HG03460 (cell line): Measurements from ENCODE around the gene ABCA10.
"Not testable (repeated sequence)": the region's sequence is repeated elsewhere in the genome, so short reads cannot be mapped to it uniquely, and the experiment has no call there.

Source experiments
- ATAC-seq: cut with Tn5 transposase; IDR thresholded peaks from one replicate; pipeline ENCODE4 v1.9.1; 2021; ENCODE audit not compliant: unreplicated experiment

Gene ABCA10

GRCh38 chr17:69168642-69169041 lies 60.0 kb downstream of the ABCA10 start:
- ATAC-seq, result not testable (repeated sequence)

GRCh38 chr17:69166957-69167356 lies 61.7 kb downstream of the ABCA10 start:
- no peak for ATAC-seq

GRCh38 chr17:69164206-69164605 lies 64.4 kb downstream of the ABCA10 start:
- no peak for ATAC-seq

- no peak for ATAC-seq
Measured at GRCh38 chr17:69159418-69159817, 69.2 kb downstream of the ABCA10 start.

GRCh38 chr17:69154267-69154666 lies 74.4 kb downstream of the ABCA10 start:
- no peak for ATAC-seq

- ATAC-seq, result no peak
Measured at GRCh38 chr17:69150333-69150732, 78.3 kb downstream of the ABCA10 start.

GRCh38 chr17:69147460-69147859 lies 81.2 kb downstream of the ABCA10 start:
- no peak for ATAC-seq

- ATAC-seq, result no peak
Measured at GRCh38 chr17:69144331-69145255, 84.0 kb downstream of the ABCA10 start.

- no peak for ATAC-seq
Measured at GRCh38 chr17:69143683-69144231, 84.9 kb downstream of the ABCA10 start.

GRCh38 chr17:69143151-69143550 lies 85.5 kb downstream of the ABCA10 start:
- no peak for ATAC-seq

- no peak for ATAC-seq
Measured at GRCh38 chr17:69142175-69142802, 86.3 kb downstream of the ABCA10 start.

- ATAC-seq, result no peak
Measured at GRCh38 chr17:69141431-69142174, 87.0 kb downstream of the ABCA10 start, which contains the start of gene ABCA6. Gene ABCA6 (minus strand): TSS chr17:69141895. CDS start chr17:69140703, 1,192 bp downstream.

GRCh38 chr17:69134112-69134511 lies 94.5 kb downstream of the ABCA10 start:
- ATAC-seq, result no peak

GRCh38 chr17:69130627-69131296 lies 97.9 kb downstream of the ABCA10 start:
- ATAC-seq, result no peak

GRCh38 chr17:69123626-69124025 lies 105.0 kb downstream of the ABCA10 start:
- ATAC-seq, result no peak

- ATAC-seq, result no peak
Measured at GRCh38 chr17:69122065-69122464, 106.6 kb downstream of the ABCA10 start.

- ATAC-seq, result peak; percentile 43
Measured at GRCh38 chr17:69117855-69118784, 110.5 kb downstream of the ABCA10 start.

GRCh38 chr17:69111794-69112193 lies 116.8 kb downstream of the ABCA10 start:
- no peak for ATAC-seq

GRCh38 chr17:69105907-69106730 lies 122.5 kb downstream of the ABCA10 start:
- ATAC-seq, result no peak
